Body of pancreas (tissue), 4 donors: ENCODE data around the gene WBP2NL. TPM values are rescaled to one million over a fixed set of nuclear protein-coding genes. Genes with fewer than 3 reads are reported as not detected.

Source experiments
- ATAC-seq: fragments of 150-250 bp; one replicate; pipeline ENCODE4 v1.9.1; 2016
- DNase-seq, 4 donors: peaks; one replicate each; pipeline ENCODE4 v3.0.0-alpha.2; 2019
- H3K27ac ChIP-seq, 4 donors: fragments of 200-600 bp; sonication (generic); 1 replicate in 3 of 4; 2 replicates in 1 of 4; pipeline versions ENCODE4 v1.5.1 to v1.6.1; 2016 to 2019; ENCODE audit warnings: mild to moderate bottlenecking in 1 of 4, mixed read lengths in 1 of 4, moderate library complexity in 1 of 4
- H3K27me3 ChIP-seq, 2 donors: fragments of 200-600 bp; sonication (generic); one replicate each; pipeline ENCODE4 v1.6.0; 2016; ENCODE audit warnings: mild to moderate bottlenecking in 1 of 2
- H3K36me3 ChIP-seq, 2 donors: fragments of 200-600 bp; sonication (generic); replicated peaks in 1 of 2; 2 replicates each; pipeline ENCODE4 v1.5.1; 2016; ENCODE audit warnings: low read depth in 2 of 2; ENCODE audit not compliant: insufficient read depth in 1 of 2
- H3K4me1 ChIP-seq: fragments of 200-600 bp; sonication (generic); one replicate; pipeline ENCODE4 v1.6.0; 2016
- H3K4me3 ChIP-seq, 2 donors: fragments of 200-600 bp; sonication (generic); 1 replicate in 1 of 2; 2 replicates in 1 of 2; pipeline ENCODE4 v1.5.1; 2016 to 2019
- H3K9me3 ChIP-seq, 3 donors: fragments of 200-600 bp; sonication (generic); 1 replicate in 2 of 3; 2 replicates in 1 of 3; pipeline ENCODE4 v1.5.1; 2016
- CTCF ChIP-seq, 7 experiments: fragments of 450-650 bp in 4 of 7; fragments of 200-600 bp in 3 of 7; sonication (generic) in 3 of 7; IDR thresholded peaks; one replicate each; pipeline ENCODE4 v1.5.1; 2016 to 2019; ENCODE audit warnings: antibody characterized with exemption in 7 of 7
- POLR2A ChIP-seq, 3 donors: fragments of 450-650 bp; IDR thresholded peaks; one replicate each; pipeline ENCODE4 v1.6.1; 2016; ENCODE audit warnings: antibody characterized with exemption in 3 of 3, mild to moderate bottlenecking in 2 of 3
- WGBS, 2 donors: methylation state at CpG; one replicate each; pipeline ENCODE4 v1.1.5; 2017; 5-methylcytosine and 5-hydroxymethylcytosine counted together
- intact Hi-C: fragments of 100-400 bp; cut with DNase I; formaldehyde crosslinking; loops from one replicate; pipeline ENCODE4 v1.15.1; 2023
- total RNA-seq, 2 donors: library from RNA; depleted of rRNA; stranded (reverse); fragments of >200 nt; gene quantifications; one replicate each; pipeline ENCODE4 v1.1.0, GENCODE V29; 2016

The WBP2NL gene
- total RNA-seq, 2 donors from 2014 or later: 5.2 to 11.2 TPM

GRCh38 chr22:42072606-42073330, 74.2 kb downstream of the WBP2NL start:
- ATAC-seq (no peak), DNase-seq (no peak)
- intact Hi-C loops: no loop called here
- Histone ChIP-seq H3K36me3 (no peaks in the 10 kb centered on the region), H3K27ac (no peak overlapping the region), H3K27me3 (no peaks in the 10 kb centered on the region), H3K4me3 (no peak overlapping the region), H3K9me3 (no peaks in the 10 kb centered on the region), H3K4me1 (peaks cover 44% of the 10 kb centered on the region)
- WGBS, 2 donors: 77 to 85% methylated on average over 8 of the region's 8 CpGs
- no peak for TF ChIP-seq CTCF (IDR thresholded peaks at IDR 0.05)
- no peak for TF ChIP-seq POLR2A (IDR thresholded peaks at IDR 0.05)

- peak overlapping the region; percentile 82 to 92 (median 84) for H3K27ac ChIP-seq
Observed at GRCh38 chr22:42073621-42074041, 75.0 kb downstream of the WBP2NL start.

GRCh38 chr22:42074132-42074811, 75.7 kb downstream of the WBP2NL start, which contains the start of gene PHETA2:
PHETA2 (plus strand) TSS chr22:42074248; CDS start chr22:42077294, 3,046 bp downstream.
- peak within 1 kb of the TSS; percentile 39 to 43 for H3K4me3 ChIP-seq
- H3K27me3 ChIP-seq: no peaks in the 10 kb centered on the region
- H3K27ac ChIP-seq: peak within 1 kb of the TSS; percentile 82 to 92 (median 84)
- peak; percentile 10 for ATAC-seq
- no peaks in the 10 kb centered on the region for H3K9me3 ChIP-seq
- TF ChIP-seq POLR2A (IDR thresholded peaks at IDR 0.05) (peak; percentile 22 to 71 (median 59)), CTCF (IDR thresholded peaks at IDR 0.05) (peak in 6 of 7 experiments; percentile 25 to 47 (median 40))
- no peaks in the 10 kb centered on the region for H3K36me3 ChIP-seq
- peak; percentile 58 to 72 (median 62) for DNase-seq
- intact Hi-C loops: no loop called here
- peaks cover 59% of the 10 kb centered on the region for H3K4me1 ChIP-seq
- WGBS, 2 donors: 0% methylated on average over 16 to 50 of the region's 55 CpGs

More at GRCh38 chr22:42073621-42074041, 75.0 kb downstream of the WBP2NL start:
- TF ChIP-seq CTCF (IDR thresholded peaks at IDR 0.05) (no peak), POLR2A (IDR thresholded peaks at IDR 0.05) (no peak)
- Histone ChIP-seq H3K27me3 (no peaks in the 10 kb centered on the region), H3K4me3 (no peak overlapping the region), H3K9me3 (no peaks in the 10 kb centered on the region), H3K36me3 (no peaks in the 10 kb centered on the region), H3K4me1 (peaks cover 53% of the 10 kb centered on the region)
- no peak for DNase-seq
- WGBS, 2 donors: 60 to 85% methylated on average over 12 to 14 of the region's 14 CpGs
- ATAC-seq: no peak
- intact Hi-C loops: no loop called here

GRCh38 chr22:42074846-42075676, 76.5 kb downstream of the WBP2NL start:
- Histone ChIP-seq H3K27me3 (no peaks in the 10 kb centered on the region), H3K4me1 (peaks cover 54% of the 10 kb centered on the region), H3K27ac (peak overlapping the region; percentile 1 to 92 (median 84)), H3K9me3 (no peaks in the 10 kb centered on the region), H3K4me3 (peak overlapping the region; percentile 39 to 43), H3K36me3 (no peaks in the 10 kb centered on the region)
- no peak for ATAC-seq
- WGBS, 2 donors: 47 to 54% methylated on average over 8 to 9 of the region's 9 CpGs
- intact Hi-C loops: no loop called here
- TF ChIP-seq POLR2A (IDR thresholded peaks at IDR 0.05) (no peak), CTCF (IDR thresholded peaks at IDR 0.05) (no peak)
- no peak for DNase-seq
